Measurements from ENCODE around the gene PTGDR2.

DNA sequence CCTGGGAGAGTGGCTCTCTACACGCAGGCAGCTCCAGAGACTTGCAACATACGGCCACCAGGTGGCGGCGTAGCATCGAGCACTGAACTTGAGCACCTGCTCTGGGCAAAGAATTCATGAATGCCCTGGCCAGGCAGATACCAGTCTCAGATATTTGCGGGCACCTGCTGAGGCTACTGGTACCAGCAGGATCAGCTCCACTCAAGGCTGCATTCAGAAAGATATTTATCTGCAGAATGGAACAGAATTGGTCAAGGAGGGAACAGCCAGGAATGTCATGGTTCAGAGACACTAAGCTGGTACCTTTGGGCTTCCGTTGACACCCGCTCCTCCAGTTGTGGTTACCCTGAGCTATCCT lies 24.6 kb downstream of the PTGDR2 start:
- TF ChIP-seq SUZ12 (IDR thresholded peaks at IDR 0.05; ENCODE audit: extremely low read depth, insufficient read depth, insufficient read length) (no peak), YY1 (IDR thresholded peaks at IDR 0.05; ENCODE audit: insufficient read depth, insufficient read length) (no peak), ZNF274 (IDR thresholded peaks at IDR 0.05; ENCODE audit: low read depth, low read length) (no peak)
